ENCODE data around the gene CYP2A6. TPM values are rescaled to one million over a fixed set of nuclear protein-coding genes. Genes with fewer than 3 reads are reported as not detected.
A peak's percentile ranks its signal among the peaks of the same experiment; 100 is the strongest.

CYP2A6 gene
- total and polyA plus RNA-seq, 3 experiments from 2014 or later: not detected

GRCh38 chr19:40801426-40802299 is 48.6 kb downstream of the CYP2A6 start:
- H3K27ac ChIP-seq (ENCODE audit: low read depth, low read length): peak overlapping the region; percentile 77
- Mint-ChIP-seq H3K9me3 (no peaks in the 10 kb centered on the region), H3K4me1 (peaks cover 67 to 84% (median 74%) of the 10 kb centered on the region in 3 donors), H3K27ac (peak overlapping the region; percentile 86 to 100 (median 98)), H3K4me3 (peak overlapping the region; percentile 68 to 98 (median 80)), H3K36me3 (peaks cover 1 to 62% (median 4%) of the 10 kb centered on the region in 3 donors), H3K27me3 (no peaks in the 10 kb centered on the region)
- ChIA-PET CTCF (interaction anchor here (2.3 kb wide), 1 partner anchor 24 kb away, joined by 9 read pairs; the partner anchor contains the start of gene RAB4B), POLR2A (interaction anchor here (0.6 to 2.2 kb wide), 3 partner anchors 24 to 83 kb away, joined by 4 to 9 read pairs (median 5); partner anchors contain the start of gene RAB4B)
- no peaks in the 10 kb centered on the region for H3K27me3 ChIP-seq (ENCODE audit: insufficient read depth, low read length, poor library complexity, severe bottlenecking)
- H3K4me1 ChIP-seq (ENCODE audit: insufficient read depth, low read length): peaks cover 76% of the 10 kb centered on the region
- DNase-seq: peak in 1 of 5 donors; percentile 15
- H3K9me3 ChIP-seq (ENCODE audit: low read length): no peaks in the 10 kb centered on the region
- peak overlapping the region; percentile 59 for H3K4me3 ChIP-seq (ENCODE audit: low read length)
- H3K36me3 ChIP-seq (ENCODE audit: insufficient read depth, low read length): peaks cover 8% of the 10 kb centered on the region

GRCh38 chr19:40800997-40801377 is 49.3 kb downstream of the CYP2A6 start:
- peak in 1 of 5 donors; percentile 17 for DNase-seq
- H3K27ac ChIP-seq (ENCODE audit: low read depth, low read length): peak overlapping the region; percentile 77
- Mint-ChIP-seq H3K36me3 (peaks cover 0 to 60% (median 3%) of the 10 kb centered on the region in 3 donors), H3K4me1 (peaks cover 61 to 77% (median 67%) of the 10 kb centered on the region in 3 donors), H3K27me3 (no peaks in the 10 kb centered on the region), H3K4me3 (peak overlapping the region; percentile 91 to 98 (median 95)), H3K9me3 (no peaks in the 10 kb centered on the region), H3K27ac (peak overlapping the region; percentile 9 to 100 (median 78))
- no peaks in the 10 kb centered on the region for H3K9me3 ChIP-seq (ENCODE audit: low read length)
- POLR2A ChIA-PET: interaction anchor here (0.6 to 3.9 kb wide), 3 partner anchors 23 to 82 kb away, joined by 4 to 72 read pairs (median 5); partner anchors contain the start of gene RAB4B
- CTCF ChIA-PET: no interaction called here
- peaks cover 69% of the 10 kb centered on the region for H3K4me1 ChIP-seq (ENCODE audit: insufficient read depth, low read length)
- peak overlapping the region; percentile 66 for H3K4me3 ChIP-seq (ENCODE audit: low read length)
- H3K27me3 ChIP-seq (ENCODE audit: insufficient read depth, low read length, poor library complexity, severe bottlenecking): no peaks in the 10 kb centered on the region
- H3K36me3 ChIP-seq (ENCODE audit: insufficient read depth, low read length): peaks cover 8% of the 10 kb centered on the region

GRCh38 chr19:40800339-40800996 is 49.8 kb downstream of the CYP2A6 start:
- POLR2A ChIA-PET: interaction anchor here (3.9 kb wide), 1 partner anchor 23 kb away, joined by 72 read pairs; the partner anchor contains the start of gene RAB4B
- peaks cover 8% of the 10 kb centered on the region for H3K36me3 ChIP-seq (ENCODE audit: insufficient read depth, low read length)
- CTCF ChIA-PET: no interaction called here
- Mint-ChIP-seq H3K27me3 (no peaks in the 10 kb centered on the region), H3K4me3 (peak overlapping the region; percentile 91 to 98 (median 95)), H3K27ac (peak overlapping the region; percentile 85 to 100 (median 95)), H3K9me3 (no peaks in the 10 kb centered on the region), H3K4me1 (peaks cover 56 to 72% (median 62%) of the 10 kb centered on the region in 3 donors), H3K36me3 (peaks cover 0 to 57% (median 3%) of the 10 kb centered on the region in 3 donors)
- H3K4me3 ChIP-seq (ENCODE audit: low read length): peak overlapping the region; percentile 66
- DNase-seq: peak in 1 of 5 donors; percentile 22
- H3K27me3 ChIP-seq (ENCODE audit: insufficient read depth, low read length, poor library complexity, severe bottlenecking): no peaks in the 10 kb centered on the region
- H3K9me3 ChIP-seq (ENCODE audit: low read length): no peaks in the 10 kb centered on the region
- peak overlapping the region; percentile 81 for H3K27ac ChIP-seq (ENCODE audit: low read depth, low read length)
- H3K4me1 ChIP-seq (ENCODE audit: insufficient read depth, low read length): peaks cover 64% of the 10 kb centered on the region

- Histone ChIP-seq H3K36me3 (ENCODE audit: insufficient read depth, low read length) (peaks cover 8% of the 10 kb centered on the region), H3K4me1 (ENCODE audit: insufficient read depth, low read length) (peaks cover 57% of the 10 kb centered on the region), H3K9me3 (ENCODE audit: low read length) (no peaks in the 10 kb centered on the region), H3K4me3 (ENCODE audit: low read length) (peak overlapping the region; percentile 66), H3K27ac (ENCODE audit: low read depth, low read length) (peak overlapping the region; percentile 81), H3K27me3 (ENCODE audit: insufficient read depth, low read length, poor library complexity, severe bottlenecking) (no peaks in the 10 kb centered on the region)
- DNase-seq: peak in 3 of 5 donors; percentile 20 to 59 (median 27)
- Mint-ChIP-seq H3K36me3 (peaks cover 0 to 55% (median 2%) of the 10 kb centered on the region in 3 donors), H3K4me3 (peak overlapping the region; percentile 91 to 98 (median 95)), H3K9me3 (no peaks in the 10 kb centered on the region), H3K27ac (peak overlapping the region; percentile 85 to 100 (median 95)), H3K4me1 (peaks cover 49 to 65% (median 55%) of the 10 kb centered on the region in 3 donors), H3K27me3 (no peaks in the 10 kb centered on the region)
- CTCF ChIA-PET: interaction anchor here (1.9 to 2.5 kb wide), 2 partner anchors 19 to 22 kb away, joined by 9 to 38 read pairs; partner anchors contain the start of gene RAB4B
- POLR2A ChIA-PET: interaction anchor here (0.6 to 3.9 kb wide), 9 partner anchors 7 to 471 kb away, joined by 3 to 72 read pairs (median 6); partner anchors contain the start of genes ACTMAP, COQ8B, ITPKC and RAB4B
Observed at GRCh38 chr19:40799558-40800338, 50.5 kb downstream of the CYP2A6 start.

GRCh38 chr19:40798683-40799557 is 51.3 kb downstream of the CYP2A6 start, which contains the start of gene EGLN2:
Gene EGLN2 (plus strand): TSS chr19:40799191. CDS start chr19:40800573, 1,382 bp downstream.
- Histone ChIP-seq H3K27ac (ENCODE audit: low read depth, low read length) (peak within 1 kb of the TSS; percentile 93), H3K9me3 (ENCODE audit: low read length) (no peaks in the 10 kb centered on the region), H3K27me3 (ENCODE audit: insufficient read depth, low read length, poor library complexity, severe bottlenecking) (no peaks in the 10 kb centered on the region), H3K4me1 (ENCODE audit: insufficient read depth, low read length) (peaks cover 49% of the 10 kb centered on the region), H3K4me3 (ENCODE audit: low read length) (peak within 1 kb of the TSS; percentile 66), H3K36me3 (ENCODE audit: insufficient read depth, low read length) (peaks cover 8% of the 10 kb centered on the region)
- ChIA-PET POLR2A (interaction anchor here (0.6 to 3.9 kb wide), 17 partner anchors 8 to 1363 kb away, joined by 3 to 72 read pairs (median 5); partner anchors contain the start of genes ACTMAP, BLVRB, COQ8B and ITPKC), CTCF (interaction anchor here (1.0 to 3.1 kb wide), 9 partner anchors 9 to 136 kb away, joined by 3 to 38 read pairs (median 9); partner anchors contain the start of genes ACTMAP, RAB4B and SNRPA)
- Mint-ChIP-seq H3K4me3 (peak within 1 kb of the TSS; percentile 94 to 99 (median 98)), H3K27ac (peak within 1 kb of the TSS; percentile 98 to 100 (median 100)), H3K36me3 (peaks cover 0 to 54% (median 2%) of the 10 kb centered on the region in 3 donors), H3K27me3 (no peaks in the 10 kb centered on the region), H3K4me1 (peaks cover 41 to 56% (median 47%) of the 10 kb centered on the region in 3 donors), H3K9me3 (no peaks in the 10 kb centered on the region)
- DNase-seq: peak; percentile 100

- H3K36me3 ChIP-seq (ENCODE audit: insufficient read depth, low read length): peaks cover 8% of the 10 kb centered on the region
- peak overlapping the region; percentile 93 for H3K27ac ChIP-seq (ENCODE audit: low read depth, low read length)
- Mint-ChIP-seq H3K27ac (peak overlapping the region; percentile 98 to 100 (median 100)), H3K9me3 (no peaks in the 10 kb centered on the region), H3K36me3 (peaks cover 0 to 48% (median 2%) of the 10 kb centered on the region in 3 donors), H3K27me3 (no peaks in the 10 kb centered on the region), H3K4me3 (peak overlapping the region; percentile 90 to 99 (median 97)), H3K4me1 (peaks cover 33 to 48% (median 39%) of the 10 kb centered on the region in 3 donors)
- H3K4me3 ChIP-seq (ENCODE audit: low read length): peak overlapping the region; percentile 66
- POLR2A ChIA-PET: interaction anchor here (0.8 to 3.9 kb wide), 16 partner anchors 9 to 1362 kb away, joined by 3 to 72 read pairs (median 5); partner anchors contain the start of genes ACTMAP, BLVRB, COQ8B and ITPKC
- CTCF ChIA-PET: interaction anchor here (1.0 to 3.1 kb wide), 9 partner anchors 9 to 135 kb away, joined by 3 to 38 read pairs (median 9); partner anchors contain the start of genes ACTMAP, RAB4B and SNRPA
- H3K4me1 ChIP-seq (ENCODE audit: insufficient read depth, low read length): peaks cover 41% of the 10 kb centered on the region
- H3K27me3 ChIP-seq (ENCODE audit: insufficient read depth, low read length, poor library complexity, severe bottlenecking): no peaks in the 10 kb centered on the region
- peak; percentile 54 to 85 (median 62) for DNase-seq
- no peaks in the 10 kb centered on the region for H3K9me3 ChIP-seq (ENCODE audit: low read length)
Observed at GRCh38 chr19:40797963-40798682, 52.1 kb downstream of the CYP2A6 start.

Measured in CD8-positive, alpha-beta memory T cell (primary cell).